GM12878 (cell line): ENCODE data around the gene SLC10A1. TPM values are rescaled to one million over a fixed set of nuclear protein-coding genes. Genes with fewer than 3 reads are reported as not detected.
A peak's percentile ranks its signal among the peaks of the same experiment; 100 is the strongest.

ENCODE experiments used
- ATAC-seq: fragments of 200-7000 bp; cut with Tn5 transposase; 3 replicates; pipeline ENCODE4 v1.9.1; 2020; ENCODE audit warnings: mild to moderate bottlenecking, moderate library complexity
- BruUV-seq: library from RNA; stranded (reverse); fragments of 400-500 nt; replicated peaks from 2 replicates; lab custom pipeline; 2021; lab: Mats Ljungman, UMichigan
- CTCF ChIA-PET: fragments of 300-600 bp; sonication (Branson Sonifier 250); formaldehyde crosslinking; extraction: SDS; loops from one replicate; lab custom pipeline; 2021; ENCODE audit warnings: inconsistent platforms; lab: Yijun Ruan, JAX
- POLR2A ChIA-PET: fragments of 350-600 bp; formaldehyde crosslinking; extraction: SDS; loops from one replicate; lab custom pipeline; 2021; ENCODE audit warnings: inconsistent platforms; lab: Charles Lee
- RAD21 ChIA-PET: fragments of 300-600 bp; sonication (Branson Sonifier 250); formaldehyde crosslinking; loops from one replicate; lab custom pipeline; 2023; ENCODE audit warnings: antibody characterized with exemption; ENCODE audit not compliant: unreplicated experiment; lab: Charles Lee
- SMC1A ChIA-PET: fragments of 300-600 bp; sonication (Branson Sonifier 250); formaldehyde crosslinking; loops from one replicate; lab custom pipeline; 2023; ENCODE audit not compliant: unreplicated experiment, uncharacterized antibody; lab: Charles Lee
- DNase-seq: peaks from one replicate; pipeline ENCODE4 v3.0.0-alpha.2; 2011; ENCODE audit warnings: low read depth, low spot score
- FAIRE-seq: peaks from 3 replicates; lab custom pipeline; 2011; peaks lifted over from hg19 to GRCh38; lab: Jason Lieb, UNC
- H2AFZ ChIP-seq: 2 replicates; pipeline ENCODE4 v1.6.0; 2011; ENCODE audit warnings: low read depth, low read length, control low read depth; ENCODE audit not compliant: control insufficient read depth
- H3K27ac ChIP-seq: 2 replicates; pipeline ENCODE4 v1.5.1; 2011; ENCODE audit warnings: control low read depth; ENCODE audit not compliant: control insufficient read depth, insufficient read depth
- H3K27me3 ChIP-seq, 2 experiments: replicated peaks in 1 of 2; 2 replicates each; pipeline versions ENCODE4 v1.6.0 to v1.6.1; 2011; ENCODE audit warnings: low read length in 1 of 2; ENCODE audit not compliant: control insufficient read depth in 2 of 2, insufficient read depth in 2 of 2
- H3K36me3 ChIP-seq, 2 experiments: 2 replicates each; pipeline ENCODE4 v1.5.1; 2011; ENCODE audit warnings: low read length in 1 of 2; ENCODE audit not compliant: control insufficient read depth in 2 of 2, insufficient read depth in 2 of 2
- H3K4me1 ChIP-seq: 2 replicates; pipeline ENCODE4 v1.6.1; 2011; ENCODE audit warnings: mild to moderate bottlenecking, low read length, moderate library complexity, mixed read lengths; ENCODE audit not compliant: control insufficient read depth, insufficient read depth
- H3K4me2 ChIP-seq: 2 replicates; pipeline ENCODE4 v1.6.0; 2011; ENCODE audit warnings: control low read depth; ENCODE audit not compliant: control insufficient read depth, insufficient read depth
- H3K4me3 ChIP-seq: fragments of 200-600 bp; sonication (generic); 2 replicates; pipeline ENCODE4 v1.5.1; 2016
- H3K79me2 ChIP-seq: 2 replicates; pipeline ENCODE4 v1.6.0; 2011; ENCODE audit warnings: low read length; ENCODE audit not compliant: control insufficient read depth, insufficient read depth
- H3K9ac ChIP-seq: 2 replicates; pipeline ENCODE4 v1.8.0; 2011; ENCODE audit warnings: low read length, control low read depth, mixed read lengths; ENCODE audit not compliant: control insufficient read depth, insufficient read depth
- H3K9me3 ChIP-seq: replicated peaks from 3 replicates; pipeline ENCODE4 v1.5.1; 2011; ENCODE audit warnings: mild to moderate bottlenecking, low read length; ENCODE audit not compliant: control insufficient read depth, insufficient read depth
- H4K20me1 ChIP-seq: 2 replicates; pipeline ENCODE4 v1.6.0; 2011; ENCODE audit not compliant: control insufficient read depth, insufficient read depth
- CHD2 ChIP-seq: IDR thresholded peaks from 2 replicates; pipeline ENCODE4 v1.6.1; 2011; ENCODE audit warnings: low read depth, low read length, improper control_type of control experiment, borderline replicate concordance
- IKZF1 ChIP-seq: fragments of 450-650 bp; conservative IDR thresholded peaks from 2 replicates; pipeline ENCODE4 v1.6.1; 2017; ENCODE audit warnings: antibody characterized with exemption, mild to moderate bottlenecking
- IKZF2 ChIP-seq, 2 experiments: fragments of 450-650 bp; IDR thresholded peaks; 2 replicates each; pipeline ENCODE4 v1.6.1; 2017; ENCODE audit warnings: mild to moderate bottlenecking in 2 of 2, moderate library complexity in 2 of 2
- MAX ChIP-seq: IDR thresholded peaks from 2 replicates; pipeline ENCODE4 v1.6.1; 2012; ENCODE audit warnings: low read depth, low read length, improper control_type of control experiment
- POU2F2 ChIP-seq: IDR thresholded peaks from 3 replicates; pipeline ENCODE4 v1.6.1; 2011; ENCODE audit warnings: low read depth, mild to moderate bottlenecking, low read length, borderline replicate concordance
- SPI1 ChIP-seq: IDR thresholded peaks from 2 replicates; pipeline ENCODE4 v1.6.1; 2011; ENCODE audit warnings: low read depth, mild to moderate bottlenecking, low read length, moderate library complexity, borderline replicate concordance; ENCODE audit not compliant: insufficient read depth
- SREBF2 ChIP-seq: IDR thresholded peaks from 2 replicates; pipeline ENCODE4 v1.6.1; 2012; ENCODE audit warnings: mild to moderate bottlenecking, low read length
- SUZ12 ChIP-seq: fragments of 200-600 bp; sonication (generic); IDR thresholded peaks from one replicate; pipeline ENCODE4 v1.6.1; 2018; ENCODE audit warnings: antibody characterized with exemption, mild to moderate bottlenecking; ENCODE audit not compliant: unreplicated experiment
- USF2 ChIP-seq: IDR thresholded peaks from 2 replicates; pipeline ENCODE4 v1.6.1; 2011; ENCODE audit warnings: low read depth, low read length, improper control_type of control experiment, borderline replicate concordance
- ZNF274 ChIP-seq: IDR thresholded peaks from one replicate; pipeline ENCODE4 v1.8.0; 2011; ENCODE audit not compliant: insufficient read length, insufficient read depth
- in situ Hi-C: fragments of 300-500 bp; cut with MboI; formaldehyde crosslinking; loops from 9 replicates; pipeline ENCODE4 v1.14.3; 2018; ENCODE audit warnings: mixed read lengths
- intact Hi-C: fragments of 100-400 bp; cut with micrococcal nuclease; formaldehyde crosslinking; loops from one replicate; pipeline ENCODE4 v1.14.2; 2022; ENCODE audit not compliant: unreplicated experiment
- polyA plus RNA-seq, 11 experiments: library from polyadenylated mRNA; depleted of rRNA in 4 of 11; unstranded in 6 of 11; stranded (reverse) in 5 of 11; fragments of >200 nt; fragmentation: Nextera tagmentation in 4 of 11; fragmentation: Illumina TruSeq in 1 of 11; extraction: Ambion mirVana in 4 of 11; extraction: Trizol in 1 of 11; gene quantifications; 1 replicate in 1 of 11; 2 replicates in 10 of 11; pipeline versions ENCODE4 v1.2.1 to v1.2.3, GENCODE V29; 2011 to 2016; ENCODE audit warnings: inconsistent platforms in 2 of 11, missing spikeins in 2 of 11, low read depth in 1 of 11
- total RNA-seq, 4 experiments: library from RNA; depleted of rRNA in 3 of 4; stranded (reverse); fragments of >200 nt in 3 of 4; fragmentation: Illumina TruSeq in 1 of 4; extraction: Trizol in 1 of 4; gene quantifications; 2 replicates each; pipeline versions ENCODE4 v1.2.1 to v1.2.3, GENCODE V29; 2013 to 2021
- TF ChIP-seq, protein P1 (sequence below): fragments of 450-650 bp; IDR thresholded peaks from 2 replicates; pipeline ENCODE4 v1.6.1; 2018; ENCODE audit warnings: mild to moderate bottlenecking, low read depth, moderate library complexity; ENCODE audit not compliant: partially characterized antibody

Gene SLC10A1
- total and polyA plus RNA-seq, 10 of the 15 experiments (the other 5 are each of a cell fraction or from before 2014, with no cell fraction given), result 0.15 to 0.16 TPM; not detected in 8

- TF ChIP-seq MAX (no peak), USF2 (no peak), SREBF2 (no peak), SUZ12 (no peak), POU2F2 (no peak), ZNF274 (no peak)
Measured at GRCh38 chr14:69755784-69756183, 41.3 kb downstream of the SLC10A1 start (continued).

DNA sequence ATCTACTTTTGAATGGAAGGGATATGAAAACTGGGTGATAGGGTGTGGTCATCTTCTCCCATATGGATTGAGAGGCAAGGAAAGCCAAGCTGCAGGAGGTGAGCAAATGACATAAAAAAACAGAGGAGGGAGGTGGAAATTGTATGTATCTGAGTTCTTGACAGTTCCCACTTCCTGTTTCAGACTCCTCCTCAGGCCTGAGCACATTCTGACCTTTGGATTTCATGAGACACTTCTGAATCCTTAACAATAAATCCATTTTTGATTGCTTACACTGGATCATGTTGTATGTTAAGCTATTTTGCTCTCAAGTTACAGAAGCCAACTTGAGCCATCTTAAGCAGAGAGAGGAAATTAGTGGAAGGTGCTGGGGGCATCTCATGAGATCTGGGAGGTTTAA is 41.7 kb downstream of the SLC10A1 start:
- no peaks in the 10 kb centered on the region; a peak in 1 of 4 replicates for H3K27me3 ChIP-seq
- H3K9ac ChIP-seq, result no peak overlapping the region
- ChIA-PET POLR2A (no interaction called here), SMC1A (no interaction called here), RAD21 (interaction anchor here (1.7 kb wide), 1 partner anchor 11 kb away, joined by 4 read pairs; the partner anchor contains the start of gene SRSF5), CTCF (no interaction called here)
- H4K20me1 ChIP-seq, result no peaks in the 10 kb centered on the region
- TF ChIP-seq SPI1 (peak; percentile 86), IKZF2 (IDR thresholded peaks at IDR 0.05) (peak in 1 of 2 experiments; percentile 20; a peak in 1 of 4 replicates), CHD2 (no peak), IKZF1 (peak; percentile 27; the same call in 1 of the 2 replicates)
- TF ChIP-seq, protein P1, sequence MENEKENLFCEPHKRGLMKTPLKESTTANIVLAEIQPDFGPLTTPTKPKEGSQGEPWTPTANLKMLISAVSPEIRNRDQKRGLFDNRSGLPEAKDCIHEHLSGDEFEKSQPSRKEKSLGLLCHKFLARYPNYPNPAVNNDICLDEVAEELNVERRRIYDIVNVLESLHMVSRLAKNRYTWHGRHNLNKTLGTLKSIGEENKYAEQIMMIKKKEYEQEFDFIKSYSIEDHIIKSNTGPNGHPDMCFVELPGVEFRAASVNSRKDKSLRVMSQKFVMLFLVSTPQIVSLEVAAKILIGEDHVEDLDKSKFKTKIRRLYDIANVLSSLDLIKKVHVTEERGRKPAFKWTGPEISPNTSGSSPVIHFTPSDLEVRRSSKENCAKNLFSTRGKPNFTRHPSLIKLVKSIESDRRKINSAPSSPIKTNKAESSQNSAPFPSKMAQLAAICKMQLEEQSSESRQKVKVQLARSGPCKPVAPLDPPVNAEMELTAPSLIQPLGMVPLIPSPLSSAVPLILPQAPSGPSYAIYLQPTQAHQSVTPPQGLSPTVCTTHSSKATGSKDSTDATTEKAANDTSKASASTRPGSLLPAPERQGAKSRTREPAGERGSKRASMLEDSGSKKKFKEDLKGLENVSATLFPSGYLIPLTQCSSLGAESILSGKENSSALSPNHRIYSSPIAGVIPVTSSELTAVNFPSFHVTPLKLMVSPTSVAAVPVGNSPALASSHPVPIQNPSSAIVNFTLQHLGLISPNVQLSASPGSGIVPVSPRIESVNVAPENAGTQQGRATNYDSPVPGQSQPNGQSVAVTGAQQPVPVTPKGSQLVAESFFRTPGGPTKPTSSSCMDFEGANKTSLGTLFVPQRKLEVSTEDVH, result no peak
- ATAC-seq (peak; percentile 48; the same call in 2 of the 3 replicates), DNase-seq (no peak), FAIRE-seq (no peak)
- no peak overlapping the region for H3K4me2 ChIP-seq
- H2AFZ ChIP-seq, result no peak overlapping the region
- no peaks in the 10 kb centered on the region for H3K36me3 ChIP-seq
- no peaks in the 10 kb centered on the region for H3K9me3 ChIP-seq
- no peak overlapping the region for H3K27ac ChIP-seq
- no TSS peak for BruUV-seq
- no peaks in the 10 kb centered on the region for H3K4me1 ChIP-seq
- no peak overlapping the region for H3K4me3 ChIP-seq
- H3K79me2 ChIP-seq, result no peaks in the 10 kb centered on the region
- intact Hi-C loops (no loop called here), in situ Hi-C loops (no loop called here)
